Type B pancreatic cell (in vitro differentiated cells): ENCODE measurements around the gene LRRN4CL. TPM values are rescaled to one million over a fixed set of nuclear protein-coding genes. Genes with fewer than 3 reads are reported as not detected.

Experiments used
- DNase-seq: peaks from one replicate; pipeline ENCODE4 v3.0.0; 2021; ENCODE audit warnings: mixed read lengths; ENCODE audit not compliant: unreplicated experiment; ENCODE audit errors: extremely low spot score
- H3K27ac Mint-ChIP-seq: 2 replicates; pipeline ENCODE4 v1.8.0; 2021; ENCODE audit warnings: mild to moderate bottlenecking, mixed read lengths
- H3K27me3 Mint-ChIP-seq: 2 replicates; pipeline ENCODE4 v1.8.0; 2021; ENCODE audit warnings: mixed read lengths
- H3K36me3 Mint-ChIP-seq: 2 replicates; pipeline ENCODE4 v1.8.0; 2021; ENCODE audit warnings: mixed read lengths
- H3K4me1 Mint-ChIP-seq: one replicate; pipeline ENCODE4 v1.8.0; 2021; ENCODE audit warnings: mixed read lengths; ENCODE audit not compliant: unreplicated experiment
- H3K4me3 Mint-ChIP-seq: 2 replicates; pipeline ENCODE4 v1.8.0; 2021; ENCODE audit warnings: mild to moderate bottlenecking, mixed read lengths
- H3K9me3 Mint-ChIP-seq: 2 replicates; pipeline ENCODE4 v1.8.0; 2021; ENCODE audit warnings: mixed read lengths
- total RNA-seq: library from RNA; stranded (reverse); gene quantifications from 2 replicates; pipeline ENCODE4 v1.2.1, GENCODE V29; 2021; ENCODE audit warnings: low replicate concordance
- TF ChIP-seq, protein P1 (sequence below): fragments of 200-600 bp; sonication (generic); conservative IDR thresholded peaks from 2 replicates; pipeline ENCODE4 v1.5.0; 2021; ENCODE audit warnings: antibody characterized with exemption, mild to moderate bottlenecking

LRRN4CL gene
- total RNA-seq, 1 donor from 2014 or later: 1.0 TPM

DNA sequence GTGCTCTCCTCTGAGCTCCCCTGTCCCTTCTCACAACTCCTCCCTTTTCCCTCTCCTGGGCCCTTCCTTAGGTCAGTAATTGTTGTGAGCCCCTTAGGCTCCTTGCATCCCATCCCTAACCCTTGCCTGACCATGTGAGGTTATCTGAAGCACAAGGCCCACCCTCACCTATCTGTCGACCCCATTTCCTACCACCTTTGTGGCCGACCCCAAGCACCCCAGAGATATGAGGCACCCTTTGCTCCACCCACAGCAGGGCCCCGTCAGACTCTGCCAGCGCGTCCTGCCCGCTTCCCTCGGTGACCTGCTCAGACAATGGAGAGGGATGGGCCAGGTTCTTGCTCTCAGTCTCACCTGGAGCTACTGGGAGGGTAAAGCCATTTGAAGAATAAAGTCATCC lies 19.5 kb upstream of the LRRN4CL start:
- TF ChIP-seq, protein P1, sequence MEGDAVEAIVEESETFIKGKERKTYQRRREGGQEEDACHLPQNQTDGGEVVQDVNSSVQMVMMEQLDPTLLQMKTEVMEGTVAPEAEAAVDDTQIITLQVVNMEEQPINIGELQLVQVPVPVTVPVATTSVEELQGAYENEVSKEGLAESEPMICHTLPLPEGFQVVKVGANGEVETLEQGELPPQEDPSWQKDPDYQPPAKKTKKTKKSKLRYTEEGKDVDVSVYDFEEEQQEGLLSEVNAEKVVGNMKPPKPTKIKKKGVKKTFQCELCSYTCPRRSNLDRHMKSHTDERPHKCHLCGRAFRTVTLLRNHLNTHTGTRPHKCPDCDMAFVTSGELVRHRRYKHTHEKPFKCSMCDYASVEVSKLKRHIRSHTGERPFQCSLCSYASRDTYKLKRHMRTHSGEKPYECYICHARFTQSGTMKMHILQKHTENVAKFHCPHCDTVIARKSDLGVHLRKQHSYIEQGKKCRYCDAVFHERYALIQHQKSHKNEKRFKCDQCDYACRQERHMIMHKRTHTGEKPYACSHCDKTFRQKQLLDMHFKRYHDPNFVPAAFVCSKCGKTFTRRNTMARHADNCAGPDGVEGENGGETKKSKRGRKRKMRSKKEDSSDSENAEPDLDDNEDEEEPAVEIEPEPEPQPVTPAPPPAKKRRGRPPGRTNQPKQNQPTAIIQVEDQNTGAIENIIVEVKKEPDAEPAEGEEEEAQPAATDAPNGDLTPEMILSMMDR: no peak
- peaks cover 44% of the 10 kb centered on the region for H3K4me1 Mint-ChIP-seq
- H3K4me3 Mint-ChIP-seq: peak overlapping the region; percentile 95
- peaks cover 22% of the 10 kb centered on the region for H3K36me3 Mint-ChIP-seq
- H3K27ac Mint-ChIP-seq: peak overlapping the region; percentile 96
- no peaks in the 10 kb centered on the region for H3K9me3 Mint-ChIP-seq
- no peaks in the 10 kb centered on the region for H3K27me3 Mint-ChIP-seq
- no peak for DNase-seq

DNA sequence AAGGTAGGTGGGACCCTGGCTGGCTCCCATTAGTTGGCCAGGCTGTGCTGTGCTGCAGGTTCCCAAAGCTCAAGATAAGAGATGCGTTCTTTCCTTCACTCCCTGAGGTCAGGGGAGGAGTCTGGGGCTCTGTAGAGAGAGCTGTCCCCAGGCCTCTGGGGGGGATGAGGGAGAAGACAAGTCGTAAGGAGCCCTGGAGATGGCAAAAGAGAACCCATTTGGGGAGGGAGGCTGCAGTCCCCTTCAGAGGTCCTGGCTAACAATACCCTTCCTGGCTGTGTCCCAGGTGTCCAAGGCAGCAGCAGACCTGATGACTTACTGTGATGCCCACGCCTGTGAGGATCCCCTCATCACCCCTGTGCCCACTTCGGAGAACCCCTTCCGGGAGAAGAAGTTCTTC lies 19.1 kb upstream of the LRRN4CL start:
- no peak for DNase-seq
- no peaks in the 10 kb centered on the region for H3K9me3 Mint-ChIP-seq
- H3K27ac Mint-ChIP-seq: peak overlapping the region; percentile 96
- no peaks in the 10 kb centered on the region for H3K27me3 Mint-ChIP-seq
- H3K4me1 Mint-ChIP-seq: peaks cover 40% of the 10 kb centered on the region
- peak overlapping the region; percentile 95 for H3K4me3 Mint-ChIP-seq
- TF ChIP-seq, protein P1: no peak
- H3K36me3 Mint-ChIP-seq: peaks cover 20% of the 10 kb centered on the region

DNA sequence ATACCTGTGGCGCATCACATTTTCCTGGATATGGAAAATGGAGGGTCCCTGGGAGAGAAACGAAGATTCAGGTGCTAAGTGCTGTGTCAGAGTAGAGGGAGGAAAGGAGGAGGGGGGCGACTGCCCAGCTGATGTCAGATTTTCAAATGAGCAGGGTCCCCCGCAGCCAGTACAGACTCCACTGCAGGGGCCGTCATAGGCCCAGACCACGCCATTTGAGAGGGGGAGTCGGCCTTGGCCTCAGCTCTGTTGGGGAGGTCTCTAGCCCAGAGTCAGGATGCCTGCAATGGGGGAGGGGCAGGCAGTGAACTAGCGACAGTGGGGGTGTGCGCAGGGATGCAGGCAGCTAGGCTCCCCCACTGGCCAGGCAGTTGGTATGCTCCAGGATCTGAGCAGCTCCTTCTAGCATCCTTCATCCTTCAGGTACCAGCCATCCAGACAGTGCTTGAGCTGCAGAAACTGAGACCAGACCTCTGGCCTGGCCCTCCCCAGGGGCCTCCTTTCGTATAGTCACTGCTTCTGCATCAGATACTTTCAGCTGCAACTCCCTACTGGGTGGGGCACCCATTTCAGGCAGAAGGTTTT lies 18.0 kb upstream of the LRRN4CL start, which contains the start of the genes BSCL2 and GNG3:
BSCL2 (minus strand) TSS at position 148 of the 585 bp plus-strand sequence. CDS start 229 bp downstream, outside the sequence.
GNG3 (plus strand) TSS at position 400 of the 585 bp plus-strand sequence. CDS start 620 bp downstream, outside the sequence.
- peaks cover 33% of the 10 kb centered on the region for H3K4me1 Mint-ChIP-seq
- H3K36me3 Mint-ChIP-seq: peaks cover 12% of the 10 kb centered on the region
- peak within 1 kb of the TSS; percentile 95 for H3K4me3 Mint-ChIP-seq
- DNase-seq: peak; percentile 86
- TF ChIP-seq, protein P1: no peak
- H3K9me3 Mint-ChIP-seq: no peaks in the 10 kb centered on the region
- no peaks in the 10 kb centered on the region for H3K27me3 Mint-ChIP-seq
- H3K27ac Mint-ChIP-seq: peak within 1 kb of the TSS; percentile 96

DNA sequence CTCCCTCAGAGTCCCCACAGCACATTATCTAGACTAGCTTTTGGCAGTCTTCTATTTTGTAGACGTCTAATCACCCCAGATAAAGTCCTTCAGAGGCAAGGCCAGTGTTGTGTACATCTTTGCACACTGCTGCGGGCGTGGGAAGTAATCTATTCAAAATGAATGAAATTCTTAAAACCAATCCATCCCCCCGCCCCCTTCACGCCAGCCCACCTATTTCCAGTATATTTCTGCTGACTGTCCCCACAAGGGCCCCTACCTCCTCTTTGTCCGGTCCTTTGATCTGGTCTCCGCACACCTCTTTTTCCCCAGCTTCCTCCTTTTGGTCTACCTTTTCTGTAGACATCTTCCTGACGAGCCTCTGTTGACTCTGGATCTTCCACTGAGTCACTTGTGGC lies 17.5 kb upstream of the LRRN4CL start:
- Mint-ChIP-seq H3K36me3 (peaks cover 12% of the 10 kb centered on the region), H3K4me3 (peak overlapping the region; percentile 95), H3K4me1 (peaks cover 33% of the 10 kb centered on the region), H3K27me3 (no peaks in the 10 kb centered on the region), H3K27ac (peak overlapping the region; percentile 90), H3K9me3 (no peaks in the 10 kb centered on the region)
- no peak for DNase-seq
- TF ChIP-seq, protein P1: no peak

DNA sequence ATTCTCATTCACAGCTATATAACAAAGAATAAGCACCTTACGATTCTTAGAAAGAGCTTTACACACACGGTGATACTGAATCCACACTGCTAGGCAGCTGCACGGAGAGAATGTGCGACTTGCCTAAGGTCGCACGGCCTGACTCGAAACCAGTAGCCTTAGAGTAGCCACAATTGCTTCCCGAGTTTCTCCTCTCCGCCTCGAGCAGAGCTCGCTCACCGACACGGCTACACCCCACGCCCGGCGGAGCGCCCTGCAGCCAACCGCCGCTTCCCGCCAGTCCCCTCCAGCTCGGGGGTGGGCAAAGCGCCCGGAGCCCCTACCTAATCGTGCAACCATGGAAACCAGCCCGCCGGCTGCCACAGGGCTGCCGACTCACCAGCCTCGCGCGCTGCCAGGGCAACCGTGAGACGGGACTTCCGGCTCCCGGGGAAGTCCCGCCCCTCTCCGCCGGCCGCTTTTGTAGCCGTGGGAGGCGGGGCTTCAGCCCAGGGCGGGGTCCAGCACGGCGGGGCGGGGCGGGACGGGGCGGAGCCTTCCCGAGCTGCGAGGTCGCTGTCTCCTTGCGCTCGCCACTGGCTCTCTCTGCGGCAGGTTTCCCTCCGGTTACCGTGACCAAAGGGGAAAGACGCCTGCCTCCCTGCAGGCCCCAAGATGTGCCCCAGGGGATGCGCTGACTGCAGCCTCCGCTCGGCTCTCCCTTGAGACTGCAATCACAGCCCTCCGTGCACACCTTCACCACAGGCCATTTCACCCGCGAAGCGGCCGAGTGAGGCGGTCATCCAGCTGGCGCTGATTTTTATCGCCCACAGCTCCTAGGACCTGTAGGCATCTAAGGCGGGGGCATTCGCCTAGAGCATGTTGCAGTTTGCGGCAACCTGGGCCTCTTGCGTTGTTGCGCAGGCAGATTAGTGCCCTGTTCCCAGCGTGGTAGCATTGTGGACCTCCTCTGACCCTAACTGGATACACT lies 16.8 kb upstream of the LRRN4CL start:
- peak; percentile 97 for DNase-seq
- H3K27ac Mint-ChIP-seq: peak overlapping the region; percentile 90
- H3K4me3 Mint-ChIP-seq: peak overlapping the region; percentile 95
- H3K9me3 Mint-ChIP-seq: no peaks in the 10 kb centered on the region
- no peaks in the 10 kb centered on the region for H3K27me3 Mint-ChIP-seq
- TF ChIP-seq, protein P1: no peak
- peaks cover 33% of the 10 kb centered on the region for H3K4me1 Mint-ChIP-seq
- peaks cover 13% of the 10 kb centered on the region for H3K36me3 Mint-ChIP-seq
